HEK293T (cell line): ENCODE data around the gene DQX1.

Experiments
- BHLHE40 ChIP-seq: fragments of 450-650 bp; IDR thresholded peaks from 2 replicates; pipeline ENCODE4 v1.6.1; 2016; ENCODE audit warnings: mild to moderate bottlenecking, moderate library complexity, borderline replicate concordance
- CTBP1 ChIP-seq: fragments of 450-650 bp; IDR thresholded peaks from 2 replicates; pipeline ENCODE4 v1.6.1; 2016; ENCODE audit warnings: borderline replicate concordance
- ELF4 ChIP-seq: fragments of 450-650 bp; IDR thresholded peaks from 2 replicates; pipeline ENCODE4 v1.6.1; 2017; ENCODE audit warnings: antibody characterized with exemption
- FOXA1 ChIP-seq: fragments of 450-650 bp; IDR thresholded peaks from 2 replicates; pipeline ENCODE4 v1.6.1; 2016; ENCODE audit warnings: mild to moderate bottlenecking
- FOXK2 ChIP-seq: fragments of 450-650 bp; IDR thresholded peaks from 2 replicates; pipeline ENCODE4 v1.6.1; 2016; ENCODE audit warnings: mild to moderate bottlenecking
- HDGF ChIP-seq: fragments of 450-650 bp; IDR thresholded peaks from 2 replicates; pipeline ENCODE4 v1.6.1; 2017; ENCODE audit warnings: antibody characterized with exemption, borderline replicate concordance
- L3MBTL2 ChIP-seq: fragments of 450-650 bp; conservative IDR thresholded peaks from 2 replicates; pipeline ENCODE4 v1.6.1; 2016; ENCODE audit warnings: mild to moderate bottlenecking
- NFRKB ChIP-seq: fragments of 450-650 bp; IDR thresholded peaks from 2 replicates; pipeline ENCODE4 v1.6.1; 2016; ENCODE audit warnings: mild to moderate bottlenecking, moderate library complexity
- SP1 ChIP-seq: fragments of 450-650 bp; IDR thresholded peaks from 2 replicates; pipeline ENCODE4 v1.6.1; 2017
- SUZ12 ChIP-seq: fragments of 450-650 bp; IDR thresholded peaks from 2 replicates; pipeline ENCODE4 v1.6.1; 2016; ENCODE audit warnings: mild to moderate bottlenecking
- TARDBP ChIP-seq: fragments of 450-650 bp; IDR thresholded peaks from 2 replicates; pipeline ENCODE4 v1.6.1; 2016
- ZNF384 ChIP-seq: fragments of 450-650 bp; IDR thresholded peaks from 2 replicates; pipeline ENCODE4 v1.6.1; 2016
- TF ChIP-seq, protein P1 (sequence below): fragments of 450-650 bp; IDR thresholded peaks from 2 replicates; pipeline ENCODE4 v1.6.1; 2016

GRCh38 chr2:74572178-74572925 lies 46.3 kb upstream of the DQX1 start:
- TF ChIP-seq CTBP1 (no peak), ZNF384 (no peak), FOXA1 (no peak), BHLHE40 (no peak), SUZ12 (no peak), HDGF (no peak), NFRKB (no peak), SP1 (no peak), ELF4 (no peak), L3MBTL2 (no peak), FOXK2 (no peak), TARDBP (no peak)
- TF ChIP-seq, protein P1, sequence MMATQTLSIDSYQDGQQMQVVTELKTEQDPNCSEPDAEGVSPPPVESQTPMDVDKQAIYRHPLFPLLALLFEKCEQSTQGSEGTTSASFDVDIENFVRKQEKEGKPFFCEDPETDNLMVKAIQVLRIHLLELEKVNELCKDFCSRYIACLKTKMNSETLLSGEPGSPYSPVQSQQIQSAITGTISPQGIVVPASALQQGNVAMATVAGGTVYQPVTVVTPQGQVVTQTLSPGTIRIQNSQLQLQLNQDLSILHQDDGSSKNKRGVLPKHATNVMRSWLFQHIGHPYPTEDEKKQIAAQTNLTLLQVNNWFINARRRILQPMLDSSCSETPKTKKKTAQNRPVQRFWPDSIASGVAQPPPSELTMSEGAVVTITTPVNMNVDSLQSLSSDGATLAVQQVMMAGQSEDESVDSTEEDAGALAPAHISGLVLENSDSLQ, result no peak
